PFSK-1 (cell line): Measurements from ENCODE around the gene SYNE1.

Experiments
- POLR2AphosphoS5 ChIP-seq: IDR thresholded peaks from 2 replicates; pipeline ENCODE4 v1.6.1; 2012; ENCODE audit warnings: low read depth, mild to moderate bottlenecking, control low read depth, low read length, moderate library complexity
- REST ChIP-seq, 2 experiments: IDR thresholded peaks; 2 replicates each; pipeline versions ENCODE4 v1.6.1 to v1.8.0; 2011 to 2012; ENCODE audit warnings: low read depth in 2 of 2, low read length in 2 of 2, control low read depth in 1 of 2, inconsistent platforms in 1 of 2, mild to moderate bottlenecking in 1 of 2, moderate library complexity in 1 of 2; ENCODE audit not compliant: insufficient read depth in 1 of 2
- SIN3A ChIP-seq: IDR thresholded peaks from 2 replicates; pipeline ENCODE4 v1.6.1; 2012; ENCODE audit warnings: mild to moderate bottlenecking, low read length, moderate library complexity, borderline replicate concordance; ENCODE audit not compliant: insufficient read depth
- TAF1 ChIP-seq: IDR thresholded peaks from 2 replicates; pipeline ENCODE4 v1.6.1; 2012; ENCODE audit warnings: low read length, control low read depth, borderline replicate concordance; ENCODE audit not compliant: insufficient read depth

- no peak for TF ChIP-seq POLR2AphosphoS5
- no peak for TF ChIP-seq TAF1
- TF ChIP-seq REST (IDR thresholded peaks at IDR 0.05; ENCODE audit: insufficient read depth in 1 of 2, low read depth in 2 of 2, low read length in 2 of 2) = no peak
- TF ChIP-seq SIN3A = no peak
These were observed 102.6 kb downstream of the SYNE1 start for GRCh38 chr6:152534541-152534940.
